ENCODE measurements around the gene CHMP2A. TPM values are rescaled to one million over a fixed set of nuclear protein-coding genes. Genes with fewer than 3 reads are reported as not detected.

CHMP2A gene
- 100 to 1,000 TPM in 2 of 7 donors, 10 to 100 TPM in 5; 54.2 to 105 (median 96.1) TPM for total RNA-seq
- polyA plus RNA-seq: 100 to 1,000 TPM; 137 to 143 TPM
- long read RNA-seq, donor 1, transcript CHMP2A-208 (6 exons, 885 nt): minor isoform, 21 of 81 reads
- long read RNA-seq, donor 1, transcript CHMP2A-206 (5 exons, 1,178 nt): minor isoform, 14 of 81 reads
- long read RNA-seq, donor 1, transcript CHMP2A-201 (6 exons, 913 nt): major isoform, 33 of 81 reads
- long read RNA-seq, donor 1, partial matches to known transcripts: 2 of 81 reads
- long read RNA-seq, donor 1, other reads (novel, unspliced or antisense): 11 of 81 reads
- long read RNA-seq, donor 2, transcript CHMP2A-206 (5 exons, 1,178 nt): minor isoform, 10 of 72 reads
- long read RNA-seq, donor 2, transcript CHMP2A-208 (6 exons, 885 nt): minor isoform, 19 of 72 reads
- long read RNA-seq, donor 2, transcript CHMP2A-201 (6 exons, 913 nt): major isoform, 35 of 72 reads
- long read RNA-seq, donor 2, partial matches to known transcripts: 6 of 72 reads
- long read RNA-seq, donor 2, other reads (novel, unspliced or antisense): 0 of 72 reads
- long read RNA-seq, donor 3, transcript CHMP2A-201 (6 exons, 913 nt): major isoform, 54 of 92 reads
- long read RNA-seq, donor 3, transcript CHMP2A-208 (6 exons, 885 nt): minor isoform, 20 of 92 reads
- long read RNA-seq, donor 3, transcript CHMP2A-206 (5 exons, 1,178 nt): minor isoform, 7 of 92 reads
- long read RNA-seq, donor 3, partial matches to known transcripts: 7 of 92 reads
- long read RNA-seq, donor 3, other reads (novel, unspliced or antisense): 4 of 92 reads

GRCh38 chr19:58554494-58555368 lies at the start of gene CHMP2A:
Gene CHMP2A (minus strand): TSS chr19:58555105. CDS start chr19:58554212, 893 bp downstream.
- Histone ChIP-seq H3K4me1 (ENCODE audit: insufficient read depth) (peaks cover 16% of the 10 kb centered on the region), H3K27ac (peak within 1 kb of the TSS; percentile 78 to 95), H3K4me3 (peak within 1 kb of the TSS; percentile 84), H3K9me3 (no peaks in the 10 kb centered on the region), H3K27me3 (no peaks in the 10 kb centered on the region), H3K36me3 (no peaks in the 10 kb centered on the region)
- intact Hi-C loops (cut with DNase I): no loop called here
- TF ChIP-seq CTCF (IDR thresholded peaks at IDR 0.05) (peak in 1 of 3 donors; percentile 23), EP300 (IDR thresholded peaks at IDR 0.05) (peak; percentile 66), POLR2A (IDR thresholded peaks at IDR 0.05) (peak; percentile 84)
- peak; percentile 99 for DNase-seq
- WGBS, 3 donors: 1% methylated on average over 55 to 69 of the region's 69 CpGs

- no peaks in the 10 kb centered on the region for H3K36me3 ChIP-seq
- WGBS, 3 donors: 96 to 100% (median 98%) methylated on average over 4 of the region's 4 CpGs
- DNase-seq: peak in 3 of 5 donors; percentile 17 to 33 (median 19)
- intact Hi-C loops (cut with DNase I): no loop called here
- no peak overlapping the region for H3K4me3 ChIP-seq
- H3K9me3 ChIP-seq: no peaks in the 10 kb centered on the region
- no peaks in the 10 kb centered on the region for H3K27me3 ChIP-seq
- no peak overlapping the region for H3K27ac ChIP-seq
- H3K4me1 ChIP-seq (ENCODE audit: insufficient read depth): peaks cover under 1% of the 10 kb centered on the region
- no peak for TF ChIP-seq CTCF (IDR thresholded peaks at IDR 0.05)
- TF ChIP-seq POLR2A (IDR thresholded peaks at IDR 0.05): no peak
- TF ChIP-seq EP300 (IDR thresholded peaks at IDR 0.05): no peak
Observed at GRCh38 chr19:58586133-58586765, 31.3 kb upstream of the CHMP2A start.

- intact Hi-C loops (cut with DNase I): no loop called here
- Histone ChIP-seq H3K36me3 (no peaks in the 10 kb centered on the region), H3K9me3 (no peaks in the 10 kb centered on the region), H3K4me3 (no peak overlapping the region), H3K4me1 (ENCODE audit: insufficient read depth) (peaks cover 4% of the 10 kb centered on the region), H3K27ac (no peak overlapping the region), H3K27me3 (no peaks in the 10 kb centered on the region)
- WGBS, 3 donors: 72 to 86% (median 81%) methylated on average over 6 of the region's 6 CpGs
- TF ChIP-seq POLR2A (IDR thresholded peaks at IDR 0.05): no peak
- TF ChIP-seq EP300 (IDR thresholded peaks at IDR 0.05): no peak
- no peak for TF ChIP-seq CTCF (IDR thresholded peaks at IDR 0.05)
- DNase-seq: peak in 1 of 5 donors; percentile 6
Observed at GRCh38 chr19:58585442-58586132, 30.7 kb upstream of the CHMP2A start.
